CD4-positive, CD25-positive, alpha-beta regulatory T cell (primary cell): Measurements from ENCODE around the gene ADD1. TPM values are rescaled to one million over a fixed set of nuclear protein-coding genes. Genes with fewer than 3 reads are reported as not detected.

Source experiments
- ATAC-seq, 2 donors: fragments of 150-1000 bp; cut with Tn5 transposase; one replicate each; pipeline ENCODE4 v1.10.0; 2021; ENCODE audit warnings: low read depth in 2 of 2, moderate number of reproducible peaks in 2 of 2, moderate library complexity in 1 of 2
- DNase-seq, 3 donors: peaks; one replicate each; pipeline versions ENCODE4 v3.0.0 to v3.0.0-alpha.2; 2012 to 2022; ENCODE audit warnings: mixed read lengths in 1 of 3
- H3K27ac ChIP-seq: one replicate; pipeline ENCODE4 v1.7.0; 2013; ENCODE audit warnings: mild to moderate bottlenecking, low read length; ENCODE audit not compliant: insufficient read depth, poor library complexity, severe bottlenecking
- H3K27me3 ChIP-seq: one replicate; pipeline ENCODE4 v1.7.0; 2013; ENCODE audit warnings: low read length; ENCODE audit not compliant: control insufficient read depth, insufficient read depth
- H3K36me3 ChIP-seq: one replicate; pipeline ENCODE4 v1.7.0; 2013; ENCODE audit warnings: mild to moderate bottlenecking, low read length, moderate library complexity; ENCODE audit not compliant: control insufficient read depth, insufficient read depth
- H3K4me1 ChIP-seq: 2 replicates; pipeline ENCODE4 v1.7.0; 2013; ENCODE audit warnings: mild to moderate bottlenecking, low read length; ENCODE audit not compliant: insufficient read depth, control insufficient read depth, poor library complexity, severe bottlenecking
- H3K4me3 ChIP-seq: one replicate; pipeline ENCODE4 v1.7.0; 2013; ENCODE audit warnings: low read depth, mild to moderate bottlenecking, low read length, moderate library complexity
- H3K9me3 ChIP-seq, 2 experiments: 1 replicate in 1 of 2; 2 replicates in 1 of 2; pipeline ENCODE4 v1.7.0; 2013; ENCODE audit warnings: low read length in 2 of 2, mild to moderate bottlenecking in 1 of 2, moderate library complexity in 1 of 2; ENCODE audit not compliant: control insufficient read depth in 2 of 2
- H3K27ac Mint-ChIP-seq, 3 donors: one replicate each; pipeline ENCODE4 v1.8.0; 2020 to 2022; ENCODE audit warnings: mild to moderate bottlenecking in 3 of 3, mixed read lengths in 3 of 3, moderate library complexity in 2 of 3
- H3K27me3 Mint-ChIP-seq: one replicate; pipeline ENCODE4 v1.8.0; 2022; ENCODE audit warnings: mild to moderate bottlenecking, mixed read lengths
- H3K36me3 Mint-ChIP-seq: one replicate; pipeline ENCODE4 v1.8.0; 2020; ENCODE audit warnings: mixed read lengths
- H3K4me1 Mint-ChIP-seq, 4 donors: one replicate each; pipeline ENCODE4 v1.8.0; 2020 to 2022; ENCODE audit warnings: mixed read lengths in 4 of 4, mild to moderate bottlenecking in 1 of 4
- H3K4me3 Mint-ChIP-seq, 4 donors: one replicate each; pipeline ENCODE4 v1.8.0; 2020 to 2022; ENCODE audit warnings: mild to moderate bottlenecking in 4 of 4, mixed read lengths in 4 of 4, moderate library complexity in 3 of 4
- H3K9me3 Mint-ChIP-seq, 7 donors: one replicate each; pipeline ENCODE4 v1.8.0; 2020 to 2022; ENCODE audit warnings: mixed read lengths in 7 of 7, mild to moderate bottlenecking in 3 of 7, moderate library complexity in 2 of 7
- polyA plus RNA-seq, 4 donors: library from polyadenylated mRNA; unstranded; fragments of 300-500 nt; fragmentation: Illumina TruSeq; gene quantifications; one replicate each; pipeline ENCODE4 v1.2.3, GENCODE V29; 2021
- total RNA-seq: library from RNA; stranded (reverse); gene quantifications from one replicate; pipeline ENCODE4 v1.2.3, GENCODE V29; 2022

Gene ADD1
- total and polyA plus RNA-seq, 5 donors from 2014 or later = 142 to 242 (median 146) TPM

DNA sequence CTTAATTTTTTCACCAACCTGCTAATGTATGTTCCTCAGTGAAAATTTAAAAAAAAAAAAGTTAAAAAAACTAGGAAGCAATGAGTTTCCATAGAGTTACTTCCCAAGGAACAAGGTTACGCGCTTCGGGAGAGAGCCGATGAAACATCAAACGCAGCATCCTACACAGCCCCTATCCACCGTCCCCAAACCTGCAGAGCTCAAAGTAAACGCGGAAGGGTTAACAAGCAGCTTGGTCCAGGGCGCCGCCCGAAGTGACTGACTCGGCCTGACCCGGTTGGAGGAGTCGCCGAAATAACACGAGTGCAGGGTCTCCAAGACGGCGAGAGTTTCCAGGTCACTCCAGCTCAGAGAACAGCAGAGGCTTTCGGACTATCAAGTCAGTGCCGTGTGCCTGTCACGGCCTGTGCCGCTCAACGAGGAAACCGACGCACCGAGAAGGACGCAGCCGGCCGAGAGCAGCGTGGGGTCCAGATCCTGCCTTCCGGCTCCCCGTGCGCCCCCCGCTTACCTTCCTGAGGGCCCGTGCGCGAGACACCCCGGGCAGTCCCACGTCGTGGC lies 119.0 kb downstream of the ADD1 start:
- Mint-ChIP-seq H3K27me3 (no peaks in the 10 kb centered on the region), H3K27ac (peak overlapping the region; percentile 86 to 95 (median 90)), H3K4me1 (peaks cover 19 to 43% (median 34%) of the 10 kb centered on the region in 4 donors), H3K4me3 (peak overlapping the region; percentile 88 to 97 (median 92)), H3K9me3 (no peaks in the 10 kb centered on the region), H3K36me3 (peaks cover 7% of the 10 kb centered on the region)
- Histone ChIP-seq H3K4me1 (peaks cover 28% of the 10 kb centered on the region), H3K4me3 (peak overlapping the region; percentile 91), H3K36me3 (peaks cover 12% of the 10 kb centered on the region), H3K27ac (peak overlapping the region; percentile 92), H3K9me3 (no peaks in the 10 kb centered on the region), H3K27me3 (no peaks in the 10 kb centered on the region)
- no peak for DNase-seq
- ATAC-seq = peak; percentile 11 to 21

DNA sequence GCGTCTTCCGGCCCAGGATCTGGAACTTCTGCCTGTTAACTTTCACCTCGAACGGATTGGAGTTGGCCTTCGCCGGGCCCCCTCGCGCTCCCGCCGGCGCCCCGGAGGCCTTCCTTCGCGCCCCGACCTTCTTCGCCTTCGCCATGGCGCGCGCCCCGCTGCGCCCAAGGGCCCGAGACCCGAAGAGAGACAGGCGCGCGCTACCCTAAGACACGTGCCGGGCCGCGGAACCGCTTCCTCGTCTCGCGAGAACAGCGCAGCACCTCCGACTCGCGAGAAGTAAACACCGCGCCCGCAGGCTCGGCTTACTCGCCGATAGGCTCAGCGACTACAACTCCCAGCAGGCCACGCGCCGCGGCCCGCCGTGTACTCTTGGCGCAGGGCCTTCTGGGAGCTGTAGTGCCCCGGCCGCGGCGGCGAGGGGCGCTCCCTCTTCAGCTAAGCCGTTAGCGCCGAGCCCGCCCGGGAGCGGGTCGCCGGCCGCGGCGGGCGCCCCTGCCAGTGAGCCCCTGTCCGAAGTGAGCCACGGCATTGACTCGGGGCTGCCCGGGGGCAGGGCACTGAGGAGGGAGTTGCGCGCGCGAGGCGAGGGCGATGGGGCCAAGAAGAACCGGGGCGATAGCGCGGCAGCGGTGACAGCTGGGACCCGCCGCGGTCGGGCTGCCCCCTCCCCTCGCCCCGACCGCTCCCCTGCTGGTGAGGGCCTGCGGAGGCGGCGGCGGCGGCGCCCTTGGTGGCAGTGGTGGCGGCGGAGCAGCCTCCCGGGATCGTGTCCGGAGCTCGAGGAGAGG lies 119.7 kb downstream of the ADD1 start, which contains the start of the genes GRK4 and NOP14:
GRK4 (plus strand) TSS at position 397 of the 791 bp plus-strand sequence. CDS start 500 bp downstream, outside the sequence.
NOP14 (minus strand) TSS at position 232 of the 791 bp plus-strand sequence; CDS start at position 145, 87 bp downstream.
- Histone ChIP-seq H3K27ac (peak within 1 kb of the TSS; percentile 92), H3K27me3 (no peaks in the 10 kb centered on the region), H3K4me1 (peaks cover 28% of the 10 kb centered on the region), H3K4me3 (peak within 1 kb of the TSS; percentile 91), H3K36me3 (peaks cover 6% of the 10 kb centered on the region), H3K9me3 (no peaks in the 10 kb centered on the region)
- peak; percentile 93 to 96 for ATAC-seq
- Mint-ChIP-seq H3K4me1 (peaks cover 14 to 39% (median 31%) of the 10 kb centered on the region in 4 donors), H3K9me3 (no peaks in the 10 kb centered on the region), H3K4me3 (peak within 1 kb of the TSS; percentile 89 to 97 (median 94)), H3K27me3 (no peaks in the 10 kb centered on the region), H3K27ac (peak within 1 kb of the TSS; percentile 86 to 96 (median 90)), H3K36me3 (peaks cover 6% of the 10 kb centered on the region)
- DNase-seq = peak; percentile 97 to 99 (median 97)

DNA sequence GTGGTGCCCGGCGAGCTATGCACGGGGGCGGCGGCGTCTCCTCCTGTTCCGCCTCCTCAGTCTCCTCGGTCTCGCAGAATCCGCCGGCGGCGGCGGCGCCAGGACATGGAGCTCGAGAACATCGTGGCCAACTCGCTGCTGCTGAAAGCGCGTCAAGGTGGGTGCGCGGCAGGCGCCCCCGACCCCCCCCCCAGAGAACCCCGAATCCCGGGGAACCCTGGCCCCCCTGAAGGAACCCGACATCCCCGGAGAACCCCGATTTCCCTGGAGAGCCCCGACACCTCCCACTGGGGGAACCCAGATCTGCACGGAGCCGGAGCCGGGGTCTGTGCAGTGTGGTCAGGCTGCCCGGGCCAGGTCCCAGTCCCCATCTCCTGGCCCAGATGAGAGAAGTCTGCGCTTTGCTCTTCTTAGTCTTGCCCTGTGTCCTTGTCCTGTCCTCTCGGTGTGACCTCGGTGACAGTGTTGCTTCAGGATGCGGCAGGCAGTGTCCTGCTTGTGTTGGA lies 120.4 kb downstream of the ADD1 start:
- Histone ChIP-seq H3K27ac (peak overlapping the region; percentile 92), H3K9me3 (no peaks in the 10 kb centered on the region), H3K36me3 (peaks cover 2% of the 10 kb centered on the region), H3K27me3 (no peaks in the 10 kb centered on the region), H3K4me3 (peak overlapping the region; percentile 54), H3K4me1 (peaks cover 28% of the 10 kb centered on the region)
- DNase-seq (peak in 1 of 3 donors; percentile 71), ATAC-seq (peak in 1 of 2 donors; percentile 4)
- H3K9me3 Mint-ChIP-seq = no peaks in the 10 kb centered on the region
- H3K4me1 Mint-ChIP-seq = peaks cover 13 to 32% (median 25%) of the 10 kb centered on the region in 4 donors
- peak overlapping the region; percentile 89 to 97 (median 94) for H3K4me3 Mint-ChIP-seq
- peak overlapping the region in 2 of 3 donors; percentile 52 to 66 for H3K27ac Mint-ChIP-seq
- no peaks in the 10 kb centered on the region for H3K27me3 Mint-ChIP-seq
- peaks cover 3% of the 10 kb centered on the region for H3K36me3 Mint-ChIP-seq

DNA sequence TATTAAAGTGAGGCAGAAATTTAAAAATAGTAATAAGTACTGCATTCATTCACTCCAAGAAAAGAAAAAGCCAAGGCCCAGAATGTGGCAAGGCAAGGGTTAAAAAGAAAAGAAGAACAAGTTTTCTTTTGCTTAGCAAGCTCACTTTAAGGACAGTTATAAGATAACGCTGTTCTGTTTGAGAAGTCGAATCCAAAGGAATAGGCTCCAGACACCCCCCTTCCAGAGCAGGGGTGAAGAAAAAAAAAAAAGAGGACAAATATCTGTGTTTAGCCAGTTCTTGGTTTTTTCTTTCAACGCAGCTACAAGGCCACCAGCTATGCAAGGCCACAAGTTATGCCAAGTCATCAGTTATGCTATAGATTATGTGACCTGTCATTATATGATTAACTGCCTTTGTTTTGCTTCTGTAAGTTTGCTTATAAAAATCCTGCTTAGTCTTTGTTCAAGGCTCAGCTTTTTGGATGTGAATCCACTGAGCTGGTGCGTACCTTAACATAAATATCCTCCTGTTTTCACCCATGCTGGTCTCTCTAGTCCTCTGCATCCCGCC lies 121.1 kb downstream of the ADD1 start:
- H3K27me3 Mint-ChIP-seq = no peaks in the 10 kb centered on the region

DNA sequence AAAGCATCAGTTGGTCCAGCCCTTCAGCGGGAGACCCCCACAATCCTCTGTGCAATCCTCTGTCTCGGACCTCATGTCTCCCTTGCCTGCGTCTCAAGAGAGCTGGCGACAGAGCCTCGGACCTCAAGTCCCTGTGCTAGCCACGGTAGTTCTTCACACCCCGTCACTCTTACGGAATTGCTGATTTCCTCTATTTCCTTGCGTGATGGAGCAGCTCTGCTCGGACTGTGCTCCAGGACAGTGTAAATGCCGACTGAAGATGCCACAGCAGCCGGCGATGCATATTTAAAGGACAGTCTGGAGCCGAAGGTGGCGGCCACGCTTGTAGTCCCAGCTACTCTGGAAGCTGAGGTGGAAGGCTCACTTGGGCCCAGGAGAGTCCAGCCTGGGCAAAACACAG lies 121.6 kb downstream of the ADD1 start:
- no peaks in the 10 kb centered on the region for H3K36me3 Mint-ChIP-seq
- Histone ChIP-seq H3K4me3 (no peak overlapping the region), H3K9me3 (no peaks in the 10 kb centered on the region), H3K27ac (no peak overlapping the region), H3K4me1 (peaks cover 28% of the 10 kb centered on the region), H3K36me3 (no peaks in the 10 kb centered on the region), H3K27me3 (no peaks in the 10 kb centered on the region)
- peak overlapping the region; percentile 89 to 97 (median 94) for H3K4me3 Mint-ChIP-seq
- peaks cover 8 to 22% (median 19%) of the 10 kb centered on the region in 4 donors for H3K4me1 Mint-ChIP-seq
- no peak for DNase-seq
- no peak overlapping the region for H3K27ac Mint-ChIP-seq
- H3K27me3 Mint-ChIP-seq = no peaks in the 10 kb centered on the region
- ATAC-seq = no peak
- H3K9me3 Mint-ChIP-seq = no peaks in the 10 kb centered on the region

More for the DNA sequence above, 121.1 kb downstream of the ADD1 start:
- no peaks in the 10 kb centered on the region for H3K27me3 ChIP-seq
- Mint-ChIP-seq H3K4me1 (peaks cover 9 to 26% (median 20%) of the 10 kb centered on the region in 4 donors), H3K4me3 (peak overlapping the region; percentile 89 to 97 (median 94)), H3K27ac (peak overlapping the region; percentile 38 to 66 (median 52)), H3K9me3 (no peaks in the 10 kb centered on the region), H3K36me3 (no peaks in the 10 kb centered on the region)
- ATAC-seq (no peak), DNase-seq (no peak)
- no peaks in the 10 kb centered on the region for H3K9me3 ChIP-seq
- H3K4me1 ChIP-seq = peaks cover 28% of the 10 kb centered on the region
- no peak overlapping the region for H3K27ac ChIP-seq
- peak overlapping the region; percentile 54 for H3K4me3 ChIP-seq
- no peaks in the 10 kb centered on the region for H3K36me3 ChIP-seq

DNA sequence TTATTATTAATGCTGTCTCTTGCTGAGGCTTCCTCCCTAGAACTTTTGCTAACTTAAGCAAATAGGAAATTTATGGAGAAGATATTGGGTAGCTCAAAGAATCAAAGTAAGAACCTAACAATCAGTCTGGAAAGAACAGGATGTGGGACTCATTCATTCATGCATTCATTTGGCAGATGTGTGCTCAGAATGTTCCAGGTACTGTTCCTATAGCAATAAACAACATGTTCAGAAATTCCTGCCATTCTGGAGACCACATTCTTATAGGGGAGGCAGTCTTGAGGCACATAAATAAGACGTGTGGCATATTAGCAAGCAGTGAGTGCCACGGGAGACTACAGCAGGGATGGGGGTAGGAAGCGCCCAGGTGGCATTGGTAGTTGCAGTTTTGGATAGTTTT lies 124.7 kb downstream of the ADD1 start:
- Histone ChIP-seq H3K4me3 (no peak overlapping the region), H3K27me3 (no peaks in the 10 kb centered on the region), H3K27ac (no peak overlapping the region), H3K4me1 (peaks cover 9% of the 10 kb centered on the region), H3K9me3 (no peaks in the 10 kb centered on the region), H3K36me3 (no peaks in the 10 kb centered on the region)
- H3K4me3 Mint-ChIP-seq = peak overlapping the region in 1 of 4 donors; percentile 54
- H3K27ac Mint-ChIP-seq = no peak overlapping the region
- DNase-seq (no peak), ATAC-seq (no peak)
- no peaks in the 10 kb centered on the region for H3K27me3 Mint-ChIP-seq
- H3K36me3 Mint-ChIP-seq = no peaks in the 10 kb centered on the region
- no peaks in the 10 kb centered on the region for H3K9me3 Mint-ChIP-seq
- peaks cover 0 to 9% (median 6%) of the 10 kb centered on the region in 4 donors for H3K4me1 Mint-ChIP-seq

DNA sequence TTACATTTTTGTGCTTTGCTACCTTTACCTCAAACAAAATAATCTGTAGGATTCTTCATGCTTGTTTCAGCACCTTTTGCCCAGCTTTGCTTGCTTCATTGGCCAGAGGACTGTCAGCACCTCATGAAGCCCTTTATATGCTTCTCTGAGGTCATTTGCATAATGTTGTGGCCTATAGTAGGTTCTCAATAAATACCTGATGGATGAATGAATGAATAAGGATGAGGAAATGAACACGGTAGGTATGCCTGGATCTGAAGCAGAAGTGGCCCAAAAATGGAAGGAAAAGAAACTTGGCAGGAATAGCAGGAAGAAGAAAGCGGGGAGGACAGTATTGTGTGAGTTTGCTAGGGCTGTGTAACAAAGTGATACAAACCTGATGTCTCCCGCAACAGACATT lies 127.6 kb downstream of the ADD1 start:
- H3K9me3 ChIP-seq = no peaks in the 10 kb centered on the region
- no peak overlapping the region for H3K4me3 Mint-ChIP-seq

More for the DNA sequence above, 127.6 kb downstream of the ADD1 start:
- ATAC-seq (no peak), DNase-seq (no peak)
- Mint-ChIP-seq H3K27me3 (peaks cover 6% of the 10 kb centered on the region), H3K4me1 (no peaks in the 10 kb centered on the region), H3K9me3 (no peaks in the 10 kb centered on the region), H3K36me3 (peaks cover 5% of the 10 kb centered on the region), H3K27ac (no peak overlapping the region)
- Histone ChIP-seq H3K27ac (no peak overlapping the region), H3K36me3 (no peaks in the 10 kb centered on the region), H3K27me3 (no peaks in the 10 kb centered on the region), H3K4me1 (no peaks in the 10 kb centered on the region), H3K4me3 (no peak overlapping the region)
